HG03064 (cell line): ENCODE results near the gene PLXNA4.

Experiments
- ATAC-seq: cut with Tn5 transposase; IDR thresholded peaks from one replicate; pipeline ENCODE4 v1.9.1; 2021; ENCODE audit warnings: low read depth; ENCODE audit not compliant: unreplicated experiment

Gene PLXNA4

GRCh38 chr7:132476541-132476940, 99.7 kb downstream of the PLXNA4 start:
- ATAC-seq = no peak

- no peak for ATAC-seq
These were observed 100.6 kb downstream of the PLXNA4 start for GRCh38 chr7:132475669-132476116.

DNA sequence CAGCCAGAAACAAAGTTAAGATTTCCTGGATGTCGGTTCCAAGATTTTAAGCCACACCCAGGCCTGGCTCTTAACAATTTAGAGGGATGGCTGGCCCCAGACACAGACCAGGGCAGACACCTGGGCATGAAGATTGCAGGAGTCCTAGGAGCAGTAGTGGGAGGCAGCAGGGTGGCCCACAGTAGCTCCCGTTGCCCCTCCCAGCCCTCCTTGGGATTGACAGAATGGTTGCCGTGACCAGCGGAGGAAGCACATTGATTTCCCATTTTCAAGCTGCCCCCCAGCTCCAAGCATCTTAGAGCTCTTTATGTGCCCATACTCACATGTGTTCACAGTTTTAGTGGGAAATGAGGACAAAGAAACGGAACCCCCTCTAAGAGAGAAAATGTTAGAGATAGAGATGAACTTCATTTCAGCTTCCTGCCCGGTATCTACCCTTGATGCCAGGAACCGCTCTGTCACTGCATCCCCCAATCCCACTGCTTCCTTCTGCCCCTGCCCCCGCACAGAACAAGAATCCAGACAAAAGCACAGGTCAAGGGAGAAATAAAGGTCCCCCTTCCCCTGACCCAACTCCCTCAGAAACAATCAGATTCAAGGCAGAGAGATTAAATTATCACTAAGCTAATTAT, 101.1 kb downstream of the PLXNA4 start:
- no peak for ATAC-seq

DNA sequence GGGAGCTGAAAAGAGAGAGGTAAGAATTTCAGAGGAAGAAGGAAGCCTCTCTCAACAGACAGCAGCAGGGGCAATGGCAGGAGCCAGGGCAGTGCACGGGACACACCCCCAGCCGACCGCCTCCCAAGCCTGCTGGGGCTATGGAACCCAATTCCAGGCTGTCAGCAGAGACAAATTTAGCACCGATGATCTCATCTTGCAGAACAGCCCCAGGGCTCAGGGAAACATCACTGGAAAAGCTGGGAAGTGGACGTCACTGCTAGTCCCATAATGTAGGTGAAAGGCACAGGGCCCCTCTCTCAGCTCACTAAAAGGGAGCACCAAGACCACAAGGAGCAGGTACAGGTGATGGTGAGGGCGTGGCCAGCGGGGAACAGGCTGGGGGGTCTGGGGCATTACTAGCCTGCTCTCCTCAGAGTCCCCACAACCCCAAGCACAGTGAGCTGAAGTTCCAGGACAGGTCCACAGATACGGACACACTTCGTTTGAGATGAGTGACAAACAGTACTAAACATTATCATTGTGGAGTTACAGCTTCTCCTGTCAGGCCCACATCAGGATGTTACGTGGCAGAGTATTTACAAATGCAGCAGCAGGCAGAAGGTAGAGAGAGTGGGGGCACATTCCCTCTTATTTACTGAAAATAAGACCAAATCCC, 103.7 kb downstream of the PLXNA4 start:
- ATAC-seq = no peak

DNA sequence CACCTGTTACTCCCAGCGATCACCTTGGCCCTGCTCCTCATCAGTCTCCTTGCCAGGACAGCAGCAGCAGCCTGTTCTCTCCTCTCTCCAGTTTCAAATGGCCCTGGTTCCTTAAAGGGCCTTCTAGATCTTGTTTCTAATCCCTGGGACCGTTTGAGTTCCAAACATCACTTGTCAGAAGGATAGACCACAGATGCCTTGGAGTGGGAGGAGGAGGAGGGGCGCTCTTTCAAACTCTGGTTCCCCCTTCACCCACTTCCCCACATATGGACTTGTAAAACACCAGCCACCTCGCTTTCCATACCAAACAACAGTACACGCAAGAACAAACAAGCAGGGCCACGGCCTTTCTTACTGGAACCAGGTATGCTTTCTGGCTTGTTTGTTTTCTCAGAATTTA, 104.8 kb downstream of the PLXNA4 start:
- no peak for ATAC-seq

GRCh38 chr7:132469681-132470080, 106.6 kb downstream of the PLXNA4 start:
- ATAC-seq = no peak

- no peak for ATAC-seq
These were observed 107.0 kb downstream of the PLXNA4 start for GRCh38 chr7:132469264-132469663.

DNA sequence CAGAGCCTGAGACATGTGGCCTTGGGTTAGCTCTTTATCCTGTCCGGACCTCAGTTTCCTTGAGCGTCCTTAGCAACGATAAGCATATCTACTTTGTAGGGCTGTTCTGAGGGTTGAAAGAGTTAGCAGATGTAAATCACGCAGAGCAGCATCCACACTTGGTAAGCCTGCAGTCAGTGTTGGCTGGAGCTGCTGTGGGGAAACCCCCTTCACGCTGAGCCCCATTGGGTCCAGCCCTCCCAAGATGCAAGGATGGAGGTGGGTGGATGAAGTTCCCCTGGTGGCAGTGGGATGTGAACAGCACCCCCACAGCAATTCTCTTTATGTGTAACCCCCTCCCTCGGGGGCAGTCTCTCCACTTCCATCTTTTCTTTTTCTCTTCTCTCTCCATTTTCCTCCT, 109.9 kb downstream of the PLXNA4 start:
- no peak for ATAC-seq

GRCh38 chr7:132465516-132465915, 110.8 kb downstream of the PLXNA4 start:
- ATAC-seq = no peak

DNA sequence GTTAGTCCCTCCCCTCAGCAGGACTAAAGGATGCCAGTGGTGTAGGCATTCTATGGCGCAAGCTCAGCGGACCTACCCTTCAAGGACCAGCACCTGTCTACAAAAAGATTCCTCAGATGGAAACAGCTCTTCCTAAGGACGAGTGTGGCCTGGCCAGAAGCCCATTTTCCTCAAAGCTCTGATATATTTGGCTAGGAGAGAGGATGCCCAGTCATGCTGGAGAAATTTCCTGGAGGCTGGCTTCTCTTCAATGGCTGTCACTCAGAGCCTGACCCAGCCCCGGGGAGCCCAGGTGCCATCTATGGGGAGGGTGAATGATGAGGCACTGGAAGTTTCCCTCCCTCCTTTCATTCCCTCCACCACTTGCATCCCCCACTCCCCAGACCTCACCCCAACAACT, 111.5 kb downstream of the PLXNA4 start:
- ATAC-seq = no peak

DNA sequence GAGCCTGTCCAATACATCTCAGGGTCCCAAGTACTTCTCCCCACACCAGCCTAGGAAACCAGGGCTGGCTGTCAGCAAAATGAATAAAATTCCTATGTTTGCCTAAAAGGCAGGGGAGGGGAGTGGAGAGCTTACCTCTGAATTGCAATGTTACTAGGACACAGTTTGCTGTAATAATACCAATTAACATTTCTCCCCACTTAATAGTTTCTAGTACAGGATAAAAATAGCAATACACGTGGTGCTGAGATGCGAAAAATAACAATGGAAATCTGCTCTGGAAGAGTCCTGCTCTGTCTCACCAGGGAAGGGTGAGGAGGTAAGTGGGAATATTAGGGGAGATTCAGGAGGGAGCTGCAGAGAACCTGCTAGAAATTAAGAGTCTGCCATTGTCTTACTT, 112.3 kb downstream of the PLXNA4 start:
- no peak for ATAC-seq

DNA sequence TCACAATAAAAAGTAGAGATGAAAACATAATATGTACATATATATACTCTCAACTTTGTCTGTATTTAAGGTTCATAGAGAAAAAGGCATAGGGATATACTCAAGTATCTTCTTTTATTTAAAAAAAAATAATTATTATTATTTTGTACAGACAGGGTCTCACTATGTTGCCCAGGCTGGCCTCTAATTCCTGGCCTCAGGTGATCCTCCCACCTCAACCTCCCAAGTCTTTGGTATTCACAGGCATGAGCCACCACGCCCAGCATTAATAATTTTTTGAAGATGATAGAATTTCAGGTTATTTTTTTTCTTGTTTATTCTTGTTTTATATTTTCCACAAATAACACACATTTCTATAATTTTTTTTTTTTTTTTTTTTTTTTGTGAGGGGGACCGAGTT, 113.8 kb downstream of the PLXNA4 start:
- ATAC-seq = no peak

- ATAC-seq = no peak
These were observed 115.2 kb downstream of the PLXNA4 start for GRCh38 chr7:132461032-132461592.

- no peak for ATAC-seq
These were observed 117.5 kb downstream of the PLXNA4 start for GRCh38 chr7:132458729-132459128.

DNA sequence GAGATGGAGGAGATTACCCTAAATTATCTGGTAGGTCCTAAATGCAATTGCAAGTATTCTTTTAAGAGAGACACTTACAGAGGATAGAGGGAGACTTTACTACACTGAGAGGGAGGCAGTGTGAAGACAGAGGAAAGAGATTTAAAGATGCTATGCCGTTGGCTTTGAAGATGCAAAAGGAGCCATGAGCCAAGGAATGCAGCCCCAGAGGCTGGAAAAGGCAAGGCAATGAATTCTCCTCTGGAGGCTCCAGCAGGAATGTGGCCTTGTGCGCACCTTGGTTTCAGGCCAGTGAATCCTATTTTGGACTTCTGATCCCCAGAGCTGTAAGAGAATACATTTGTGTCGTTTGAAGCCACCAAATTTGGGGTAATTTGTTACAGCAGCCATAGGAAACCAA, 118.6 kb downstream of the PLXNA4 start:
- no peak for ATAC-seq

- ATAC-seq = no peak
These were observed 119.9 kb downstream of the PLXNA4 start for GRCh38 chr7:132456418-132456817.

DNA sequence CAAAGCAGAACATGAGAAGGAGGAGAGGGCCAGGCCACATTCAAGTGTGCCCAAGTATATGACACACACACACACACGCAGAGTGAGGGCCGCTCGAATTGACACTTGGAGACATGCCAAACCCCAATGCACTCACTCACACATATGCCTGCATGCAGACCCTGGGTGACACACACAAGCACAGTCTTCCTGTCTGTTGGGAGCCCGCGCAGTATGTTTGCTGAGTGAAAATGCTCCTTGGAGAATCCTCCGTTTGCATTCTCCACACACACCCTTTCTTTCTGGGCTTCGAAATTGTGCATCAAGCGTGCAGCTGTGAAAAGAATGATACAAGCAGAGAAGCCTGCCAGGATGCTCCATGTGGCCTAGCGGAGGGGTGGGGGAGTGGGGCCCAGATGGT, 120.9 kb downstream of the PLXNA4 start:
- no peak for ATAC-seq

DNA sequence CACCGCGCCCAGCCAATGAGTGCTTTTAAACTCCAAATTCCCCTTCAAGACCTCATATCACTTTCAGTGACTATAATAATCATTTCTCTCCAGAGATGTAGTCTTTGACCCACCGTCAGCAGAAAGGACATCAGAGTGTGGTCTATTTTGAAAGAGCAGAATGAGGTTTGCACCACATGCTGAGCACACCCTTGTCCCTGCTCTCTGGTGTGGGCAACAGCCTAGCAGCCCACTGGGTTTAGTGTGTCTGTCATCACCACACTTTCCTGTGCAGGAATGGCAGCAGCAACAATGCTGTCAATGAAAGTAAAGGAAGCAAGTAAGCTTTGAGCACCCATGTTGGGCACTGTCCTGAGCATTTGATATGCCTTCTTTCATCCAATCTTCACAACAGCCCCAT, 122.4 kb downstream of the PLXNA4 start:
- no peak for ATAC-seq

DNA sequence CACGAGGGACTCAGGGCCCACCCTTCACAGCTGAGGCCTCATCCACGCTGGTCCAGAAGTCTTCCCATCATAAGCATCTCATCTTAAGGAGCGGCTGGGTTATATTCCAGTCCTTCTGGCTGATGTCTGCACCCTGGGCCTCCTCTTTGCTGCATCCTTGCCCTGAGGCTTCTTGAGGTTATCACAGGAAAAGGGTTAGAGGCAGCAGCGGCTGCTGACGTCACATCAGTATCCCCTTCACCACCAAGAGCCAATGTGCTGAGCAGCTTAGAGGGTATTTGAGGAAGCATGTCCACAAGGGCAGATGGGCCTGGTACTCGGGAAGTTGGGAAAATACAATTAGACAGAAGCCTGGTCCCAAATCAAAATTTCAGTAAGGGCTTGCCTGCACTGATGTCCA, 125.1 kb downstream of the PLXNA4 start:
- ATAC-seq = no peak

DNA sequence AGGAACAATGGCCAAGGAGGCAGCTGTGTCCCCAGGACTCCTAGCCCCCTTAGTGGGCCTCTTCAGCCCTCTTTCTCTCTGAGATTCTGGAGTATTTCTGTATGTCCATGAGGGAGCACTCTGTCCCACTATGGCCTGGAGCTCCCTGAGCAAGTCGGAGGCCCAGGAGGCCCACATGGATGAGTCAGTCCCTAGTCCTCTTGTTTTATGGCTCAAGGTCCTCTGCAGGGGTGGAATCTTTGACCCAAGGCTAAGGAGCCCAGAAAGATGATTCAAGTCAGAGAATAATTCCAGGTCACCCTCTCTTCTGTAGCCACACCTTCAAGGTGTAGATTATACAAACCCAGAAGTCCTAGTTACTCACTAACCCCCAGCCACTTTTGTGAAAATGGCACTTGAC, 125.6 kb downstream of the PLXNA4 start:
- no peak for ATAC-seq

GRCh38 chr7:132450188-132450587, 126.1 kb downstream of the PLXNA4 start:
- ATAC-seq = no peak

DNA sequence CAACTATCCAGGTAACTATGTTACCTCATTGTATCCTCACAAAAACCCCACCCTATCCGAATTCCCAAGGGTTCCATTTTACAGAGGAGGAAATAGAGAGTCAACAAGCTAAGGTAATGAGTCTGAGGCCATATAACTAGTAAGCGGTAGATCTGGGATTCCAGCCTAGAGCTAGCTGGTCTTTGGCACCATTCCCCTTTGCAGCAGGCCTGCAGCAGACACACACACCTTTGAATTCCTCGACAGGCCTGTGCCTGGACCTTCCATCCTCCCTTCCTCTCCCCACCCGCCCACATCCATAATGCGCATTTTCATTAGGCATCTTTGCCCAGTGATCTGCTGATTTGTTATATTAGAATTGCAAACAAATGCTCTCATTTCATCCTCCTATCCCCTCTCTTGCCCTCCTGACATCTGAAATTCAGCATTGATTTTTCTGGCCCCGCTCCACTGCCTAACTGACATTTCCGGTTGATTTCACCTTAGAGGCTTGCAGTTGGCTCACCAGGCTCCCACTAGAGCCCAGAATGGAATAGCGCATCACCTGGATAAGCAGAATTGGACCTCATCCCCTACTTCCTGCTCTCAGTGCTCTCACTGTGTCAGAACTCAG, 129.5 kb downstream of the PLXNA4 start:
- no peak for ATAC-seq
